Gastroesophageal sphincter (tissue), 3 donors: ENCODE results near the gene IRGC.

Experiments
- EP300 ChIP-seq: sonication (generic); formaldehyde crosslinking; IDR thresholded peaks from one replicate; pipeline ENCODE4 v1.6.1; 2017; ENCODE audit warnings: antibody characterized with exemption, mild to moderate bottlenecking
- POLR2A ChIP-seq, 2 donors: fragments of 450-650 bp; IDR thresholded peaks; one replicate each; pipeline ENCODE4 v1.6.1; 2017; ENCODE audit warnings: antibody characterized with exemption in 2 of 2, mild to moderate bottlenecking in 2 of 2, moderate library complexity in 1 of 2
- POLR2AphosphoS5 ChIP-seq: sonication (generic); formaldehyde crosslinking; IDR thresholded peaks from one replicate; pipeline ENCODE4 v1.6.1; 2017; ENCODE audit warnings: antibody characterized with exemption
- TF ChIP-seq, protein P1 (sequence below), 4 experiments: fragments of 200-600 bp in 2 of 4; fragments of 450-650 bp in 2 of 4; sonication (generic) in 1 of 4; IDR thresholded peaks; one replicate each; pipeline ENCODE4 v1.5.1; 2017 to 2019; ENCODE audit warnings: antibody characterized with exemption in 4 of 4, mild to moderate bottlenecking in 2 of 4, moderate library complexity in 2 of 4

DNA sequence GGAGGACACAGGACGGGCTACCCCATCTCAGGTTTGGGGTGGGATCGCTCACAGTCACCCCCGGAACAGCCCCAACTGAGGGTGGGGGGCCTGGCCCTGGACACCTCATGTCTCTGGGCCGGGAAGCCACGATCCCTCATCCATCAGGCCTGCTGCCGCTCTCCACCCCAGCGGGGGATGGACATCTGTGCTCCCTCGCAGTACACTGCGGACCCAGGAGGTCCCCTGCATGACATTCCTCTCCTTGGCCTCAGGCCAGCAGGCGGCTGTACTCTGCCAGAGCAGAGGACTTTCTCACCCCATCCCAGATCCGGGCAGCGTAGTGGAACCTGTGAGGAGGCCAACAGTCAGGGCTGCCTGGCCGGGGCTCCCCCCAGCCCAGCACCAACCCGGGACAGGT is 15.5 kb downstream of the IRGC start:
- TF ChIP-seq, protein P1, sequence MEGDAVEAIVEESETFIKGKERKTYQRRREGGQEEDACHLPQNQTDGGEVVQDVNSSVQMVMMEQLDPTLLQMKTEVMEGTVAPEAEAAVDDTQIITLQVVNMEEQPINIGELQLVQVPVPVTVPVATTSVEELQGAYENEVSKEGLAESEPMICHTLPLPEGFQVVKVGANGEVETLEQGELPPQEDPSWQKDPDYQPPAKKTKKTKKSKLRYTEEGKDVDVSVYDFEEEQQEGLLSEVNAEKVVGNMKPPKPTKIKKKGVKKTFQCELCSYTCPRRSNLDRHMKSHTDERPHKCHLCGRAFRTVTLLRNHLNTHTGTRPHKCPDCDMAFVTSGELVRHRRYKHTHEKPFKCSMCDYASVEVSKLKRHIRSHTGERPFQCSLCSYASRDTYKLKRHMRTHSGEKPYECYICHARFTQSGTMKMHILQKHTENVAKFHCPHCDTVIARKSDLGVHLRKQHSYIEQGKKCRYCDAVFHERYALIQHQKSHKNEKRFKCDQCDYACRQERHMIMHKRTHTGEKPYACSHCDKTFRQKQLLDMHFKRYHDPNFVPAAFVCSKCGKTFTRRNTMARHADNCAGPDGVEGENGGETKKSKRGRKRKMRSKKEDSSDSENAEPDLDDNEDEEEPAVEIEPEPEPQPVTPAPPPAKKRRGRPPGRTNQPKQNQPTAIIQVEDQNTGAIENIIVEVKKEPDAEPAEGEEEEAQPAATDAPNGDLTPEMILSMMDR (IDR thresholded peaks at IDR 0.05), result no peak
- TF ChIP-seq POLR2A (IDR thresholded peaks at IDR 0.05) (no peak), EP300 (no peak), POLR2AphosphoS5 (no peak)
